DOHH2 (cell line): ENCODE results near the gene SARM1.

ENCODE experiments used
- H3F3A ChIP-seq: fragments of 200-600 bp; sonication (generic), shearing (Covaris generic); 2 replicates; pipeline ENCODE4 v1.6.0; 2016; ENCODE audit warnings: antibody characterized with exemption, mild to moderate bottlenecking; ENCODE audit not compliant: control insufficient read depth, insufficient read depth
- H3K27ac ChIP-seq: fragments of 200-600 bp; sonication (generic); 2 replicates; pipeline ENCODE4 v1.5.1; 2014; ENCODE audit warnings: low read depth, mild to moderate bottlenecking, low read length, moderate library complexity
- H3K27me3 ChIP-seq: fragments of 200-600 bp; sonication (generic); 2 replicates; pipeline ENCODE4 v1.6.1; 2014; ENCODE audit warnings: mild to moderate bottlenecking, low read length, mixed read lengths; ENCODE audit not compliant: control insufficient read depth
- H3K36me3 ChIP-seq: fragments of 200-600 bp; sonication (generic); 2 replicates; pipeline ENCODE4 v1.6.1; 2014; ENCODE audit warnings: mild to moderate bottlenecking, low read length, moderate library complexity, mixed read lengths; ENCODE audit not compliant: control insufficient read depth
- H3K4me1 ChIP-seq: fragments of 200-600 bp; sonication (generic); 2 replicates; pipeline ENCODE4 v1.6.1; 2014; ENCODE audit warnings: mild to moderate bottlenecking, low read length, mixed read lengths; ENCODE audit not compliant: control insufficient read depth
- H3K4me2 ChIP-seq: fragments of 200-600 bp; sonication (generic); 2 replicates; pipeline ENCODE4 v1.6.0; 2014; ENCODE audit warnings: mild to moderate bottlenecking, low read length, moderate library complexity
- H3K4me3 ChIP-seq: fragments of 200-600 bp; sonication (generic); 2 replicates; pipeline ENCODE4 v1.5.1; 2014; ENCODE audit warnings: mild to moderate bottlenecking, low read length, mixed read lengths
- H3K79me2 ChIP-seq: fragments of 200-600 bp; sonication (generic); 2 replicates; pipeline ENCODE4 v1.6.1; 2014; ENCODE audit warnings: mild to moderate bottlenecking, low read length, mixed read lengths; ENCODE audit not compliant: control insufficient read depth
- H3K9me2 ChIP-seq: fragments of 200-600 bp; sonication (generic); replicated peaks from 2 replicates; pipeline ENCODE4 v1.6.1; 2014; ENCODE audit warnings: mild to moderate bottlenecking, low read length, mixed read lengths; ENCODE audit not compliant: control insufficient read depth
- H3K9me3 ChIP-seq: fragments of 200-600 bp; sonication (generic); 2 replicates; pipeline ENCODE4 v1.6.1; 2014; ENCODE audit warnings: antibody characterized with exemption, low read length, mixed read lengths; ENCODE audit not compliant: control insufficient read depth, insufficient read depth
- H4K20me1 ChIP-seq: fragments of 200-600 bp; sonication (generic); 2 replicates; pipeline ENCODE4 v1.6.0; 2014; ENCODE audit warnings: low read depth, mild to moderate bottlenecking, antibody characterized with exemption, low read length, moderate library complexity; ENCODE audit not compliant: control insufficient read depth, insufficient read depth
- CTCF ChIP-seq: fragments of 200-600 bp; sonication (generic); IDR thresholded peaks from one replicate; pipeline ENCODE4 v1.5.1; 2014; ENCODE audit warnings: antibody characterized with exemption, mild to moderate bottlenecking, low read depth, low read length; ENCODE audit not compliant: poor library complexity, severe bottlenecking
- EZH2phosphoT487 ChIP-seq: fragments of 200-600 bp; sonication (generic); IDR thresholded peaks from 2 replicates; pipeline ENCODE4 v1.6.1; 2017; ENCODE audit warnings: borderline replicate concordance, mild to moderate bottlenecking, antibody characterized with exemption, low read length, moderate library complexity, mixed read lengths

The SARM1 gene

GRCh38 chr17:28371245-28372202 is at the start of gene SARM1:
SARM1 (plus strand) TSS chr17:28371694; CDS start chr17:28372033, 339 bp downstream.
- Histone ChIP-seq H3K4me2 (peak within 1 kb of the TSS; percentile 75), H3K9me2 (no peaks in the 10 kb centered on the region), H3K4me1 (peaks cover 19% of the 10 kb centered on the region), H3K4me3 (peak within 1 kb of the TSS; percentile 92), H3K27ac (no peak within 1 kb of the TSS), H3F3A (peaks cover 9% of the 10 kb centered on the region), H3K36me3 (no peaks in the 10 kb centered on the region), H3K79me2 (peaks cover 15% of the 10 kb centered on the region), H3K27me3 (no peaks in the 10 kb centered on the region), H3K9me3 (no peaks in the 10 kb centered on the region), H4K20me1 (no peaks in the 10 kb centered on the region)
- TF ChIP-seq EZH2phosphoT487: no peak
- TF ChIP-seq CTCF: no peak

DNA sequence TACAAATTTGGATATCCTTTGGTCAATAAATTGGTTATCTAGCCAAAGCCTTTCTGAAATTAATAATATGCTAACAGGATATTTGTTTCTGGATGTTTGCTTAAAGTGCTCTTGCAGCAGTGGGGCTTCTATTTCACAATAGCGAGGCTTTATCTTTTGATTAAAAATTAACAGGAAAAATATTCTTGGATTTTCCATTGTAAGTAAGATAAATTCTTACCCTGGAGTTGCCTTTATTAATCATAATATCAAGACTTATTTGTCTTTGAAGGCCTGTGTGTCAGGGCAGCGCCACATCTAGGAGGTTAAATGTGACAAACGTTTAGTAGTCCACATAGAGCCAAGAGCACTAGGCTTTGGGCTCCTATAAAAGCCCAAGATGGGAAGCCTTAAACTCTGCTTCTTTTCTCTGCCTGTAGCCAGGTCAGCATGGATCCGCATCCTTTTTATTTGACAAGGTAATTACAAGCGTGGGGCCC is 47.2 kb upstream of the SARM1 start:
- Histone ChIP-seq H3K79me2 (peaks cover 83% of the 10 kb centered on the region), H3K9me2 (no peaks in the 10 kb centered on the region), H3K4me3 (no peak overlapping the region), H3K36me3 (peaks cover 92% of the 10 kb centered on the region), H3K9me3 (no peaks in the 10 kb centered on the region), H3F3A (peaks cover 20% of the 10 kb centered on the region), H4K20me1 (peaks cover 37% of the 10 kb centered on the region), H3K27me3 (no peaks in the 10 kb centered on the region), H3K4me2 (peak overlapping the region; percentile 34; the same call in 1 of the 2 replicates), H3K4me1 (peaks cover 49% of the 10 kb centered on the region), H3K27ac (no peak overlapping the region)
- TF ChIP-seq EZH2phosphoT487 (no peak), CTCF (no peak)

DNA sequence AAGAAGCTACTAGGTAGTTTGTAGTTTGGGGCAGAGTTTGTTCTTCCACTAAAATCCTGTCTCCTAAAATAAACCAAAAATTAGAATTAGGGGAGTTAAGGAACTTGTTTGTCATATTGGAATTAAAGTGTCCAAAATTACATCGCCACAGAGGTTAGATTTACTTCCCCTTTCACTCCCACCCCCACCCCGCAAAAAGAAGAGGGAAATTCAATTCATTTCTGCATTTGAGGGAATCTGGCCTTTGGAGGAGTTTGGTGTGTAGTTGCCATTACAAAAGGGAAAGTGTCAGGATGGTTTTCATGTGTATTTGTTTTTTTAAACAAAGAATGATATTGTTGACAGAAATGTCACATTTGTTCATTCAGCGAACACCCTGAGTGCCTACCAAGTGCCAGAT is 46.7 kb upstream of the SARM1 start:
- H3K4me3 ChIP-seq: no peak overlapping the region
- no peaks in the 10 kb centered on the region for H3K9me3 ChIP-seq
- H3K27ac ChIP-seq: no peak overlapping the region
- no peaks in the 10 kb centered on the region for H3K9me2 ChIP-seq
- TF ChIP-seq EZH2phosphoT487: no peak
- H3K36me3 ChIP-seq: peaks cover 90% of the 10 kb centered on the region
- no peaks in the 10 kb centered on the region for H3K27me3 ChIP-seq
- H4K20me1 ChIP-seq: peaks cover 37% of the 10 kb centered on the region
- H3K4me2 ChIP-seq: peak overlapping the region; percentile 34; the same call in 1 of the 2 replicates
- peaks cover 20% of the 10 kb centered on the region for H3F3A ChIP-seq
- peaks cover 78% of the 10 kb centered on the region for H3K79me2 ChIP-seq
- H3K4me1 ChIP-seq: peaks cover 49% of the 10 kb centered on the region

GRCh38 chr17:28325211-28325610 is 46.3 kb upstream of the SARM1 start:
- Histone ChIP-seq H3K79me2 (peaks cover 74% of the 10 kb centered on the region), H3K4me3 (no peak overlapping the region), H3K4me1 (peaks cover 47% of the 10 kb centered on the region), H3K27me3 (no peaks in the 10 kb centered on the region), H3K9me3 (no peaks in the 10 kb centered on the region), H3K9me2 (no peaks in the 10 kb centered on the region), H3K27ac (no peak overlapping the region), H3K4me2 (no peak overlapping the region), H4K20me1 (peaks cover 37% of the 10 kb centered on the region), H3F3A (peaks cover 22% of the 10 kb centered on the region), H3K36me3 (peaks cover 86% of the 10 kb centered on the region)
- no peak for TF ChIP-seq EZH2phosphoT487
- TF ChIP-seq CTCF: no peak
